HG03521 (cell line): Measurements from ENCODE around the gene GLT8D2.

ENCODE experiments used
- ATAC-seq: cut with Tn5 transposase; IDR thresholded peaks from one replicate; pipeline ENCODE4 v1.9.1; 2021; ENCODE audit warnings: mild to moderate bottlenecking, moderate library complexity; ENCODE audit not compliant: unreplicated experiment

The GLT8D2 gene, protein sequence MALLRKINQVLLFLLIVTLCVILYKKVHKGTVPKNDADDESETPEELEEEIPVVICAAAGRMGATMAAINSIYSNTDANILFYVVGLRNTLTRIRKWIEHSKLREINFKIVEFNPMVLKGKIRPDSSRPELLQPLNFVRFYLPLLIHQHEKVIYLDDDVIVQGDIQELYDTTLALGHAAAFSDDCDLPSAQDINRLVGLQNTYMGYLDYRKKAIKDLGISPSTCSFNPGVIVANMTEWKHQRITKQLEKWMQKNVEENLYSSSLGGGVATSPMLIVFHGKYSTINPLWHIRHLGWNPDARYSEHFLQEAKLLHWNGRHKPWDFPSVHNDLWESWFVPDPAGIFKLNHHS

DNA sequence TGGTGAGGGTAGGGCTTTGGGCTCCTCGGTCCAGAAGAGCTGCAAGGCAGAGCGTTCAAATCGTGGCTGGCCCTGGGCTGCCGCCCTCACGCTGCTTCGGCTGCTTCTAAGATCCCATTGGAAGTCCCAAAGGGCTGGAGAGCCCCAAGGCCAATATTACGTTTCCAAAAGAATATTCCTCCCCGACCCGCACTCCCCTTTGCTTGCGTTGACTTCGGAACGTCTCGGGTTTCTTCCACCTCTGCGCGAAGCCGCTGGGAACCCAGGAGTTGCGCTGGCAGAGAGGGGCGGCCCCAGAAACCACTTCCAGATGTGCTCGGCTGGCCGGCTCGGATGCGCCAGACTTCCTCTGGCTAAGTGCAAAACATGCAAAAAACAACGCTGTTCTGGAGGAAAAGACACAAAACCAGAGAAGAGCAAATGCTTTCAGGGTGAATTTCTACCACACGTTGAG, at the start of gene GLT8D2:
GLT8D2 (minus strand) TSS at position 285 of the 454 bp plus-strand sequence. CDS start 30,539 bp downstream, outside the sequence.
- no peak for ATAC-seq

DNA sequence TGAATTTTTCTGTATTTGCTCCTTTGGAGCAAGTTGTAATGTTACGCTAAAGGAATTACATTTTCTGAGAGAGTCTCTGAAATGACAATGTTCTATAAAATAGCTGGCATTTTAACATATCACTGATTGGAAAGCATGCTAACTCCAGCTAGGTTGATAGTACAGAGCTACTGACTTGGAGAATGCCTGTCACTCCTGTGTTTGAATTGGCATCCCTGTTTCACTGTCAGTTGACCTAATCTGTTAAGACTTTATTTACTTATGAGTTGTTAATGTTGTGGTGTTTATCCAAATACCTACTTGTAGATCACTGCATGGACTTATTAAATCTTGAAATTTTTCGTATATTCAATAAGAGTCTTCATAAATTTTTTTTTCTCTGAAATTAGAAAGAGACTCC, 48.0 kb upstream of the GLT8D2 start:
- ATAC-seq = no peak

DNA sequence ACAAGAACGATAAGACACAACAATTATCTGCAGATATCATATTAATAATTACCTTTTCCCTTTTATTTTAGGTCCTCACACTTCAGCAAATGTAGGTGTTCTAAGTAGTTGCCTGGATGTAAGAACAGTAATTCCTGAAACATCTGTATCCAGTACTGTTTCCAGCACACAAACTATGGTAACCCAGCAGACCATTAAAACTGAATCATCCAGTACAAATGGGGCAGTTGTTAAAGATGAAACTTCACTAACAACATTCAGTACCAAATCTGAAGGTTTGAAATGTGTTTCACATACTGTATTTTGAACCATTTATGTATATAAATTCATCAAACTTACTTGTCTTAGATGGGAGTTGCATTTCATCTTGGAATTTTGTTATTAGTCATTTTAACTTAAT, 45.3 kb upstream of the GLT8D2 start:
- ATAC-seq = no peak

DNA sequence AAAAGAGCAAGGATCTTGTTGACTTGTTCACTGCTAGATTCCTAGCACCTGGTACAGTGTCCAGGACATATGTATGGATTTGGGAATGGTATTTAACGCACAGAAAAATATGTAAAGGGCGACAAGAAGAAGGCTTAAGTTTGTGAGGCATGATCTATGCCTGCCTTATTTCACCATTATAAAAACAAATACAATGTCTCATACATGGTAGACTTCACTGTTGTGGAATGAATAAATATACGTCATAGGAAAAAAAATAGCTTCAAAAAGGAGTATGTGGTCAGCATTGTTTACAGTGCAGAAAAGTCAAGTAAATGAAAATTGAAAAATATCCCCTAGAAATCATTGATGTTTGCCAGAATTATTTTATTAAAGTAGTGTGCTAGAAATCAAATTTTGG, 44.3 kb upstream of the GLT8D2 start:
- ATAC-seq = no peak

DNA sequence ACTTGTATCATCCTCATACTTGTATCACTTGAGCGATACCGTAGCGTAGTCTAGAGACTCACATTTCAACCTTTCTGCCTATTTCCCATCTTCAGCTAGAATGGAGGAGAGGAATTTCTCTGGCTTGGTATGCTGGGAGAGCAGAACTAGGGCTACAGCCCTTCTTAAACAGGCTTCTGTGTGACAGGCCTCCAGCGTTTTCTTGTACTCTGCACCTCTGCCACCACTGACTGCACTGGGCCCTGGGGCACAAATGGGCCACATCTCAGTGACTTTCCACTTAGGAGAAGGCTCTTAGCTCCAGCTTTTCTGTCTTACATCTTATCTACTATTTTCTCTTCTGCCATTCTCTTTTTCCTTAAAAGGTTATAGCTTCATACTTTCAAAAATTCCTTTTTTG, 41.1 kb upstream of the GLT8D2 start:
- ATAC-seq = no peak

DNA sequence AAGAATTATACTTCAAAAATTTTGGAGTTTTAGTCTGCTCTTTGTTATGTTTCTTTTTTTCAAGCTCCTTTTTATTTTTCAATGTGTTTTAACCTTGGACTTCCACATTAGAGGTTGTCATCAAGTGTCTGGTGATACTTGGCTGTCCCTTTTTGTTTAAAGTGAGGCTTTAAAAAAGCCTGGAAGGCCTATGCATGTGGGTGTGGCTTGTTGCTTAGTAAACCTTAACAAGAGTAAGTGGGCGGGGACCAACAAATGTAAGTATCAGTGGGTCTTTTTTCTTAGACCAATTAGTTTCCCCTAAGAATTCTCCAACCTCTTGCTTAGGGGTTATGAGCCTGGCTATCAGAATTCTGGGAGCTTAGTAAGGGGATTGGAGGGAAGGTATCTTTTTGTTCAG, 40.7 kb upstream of the GLT8D2 start:
- ATAC-seq = no peak

- ATAC-seq = peak; percentile 73
Measured at GRCh38 chr12:104083769-104084475, 33.9 kb upstream of the GLT8D2 start.

- ATAC-seq = no peak
Measured at GRCh38 chr12:104080764-104081163, 30.8 kb upstream of the GLT8D2 start.

- no peak for ATAC-seq
Measured at GRCh38 chr12:104079024-104079423, 29.0 kb upstream of the GLT8D2 start.

DNA sequence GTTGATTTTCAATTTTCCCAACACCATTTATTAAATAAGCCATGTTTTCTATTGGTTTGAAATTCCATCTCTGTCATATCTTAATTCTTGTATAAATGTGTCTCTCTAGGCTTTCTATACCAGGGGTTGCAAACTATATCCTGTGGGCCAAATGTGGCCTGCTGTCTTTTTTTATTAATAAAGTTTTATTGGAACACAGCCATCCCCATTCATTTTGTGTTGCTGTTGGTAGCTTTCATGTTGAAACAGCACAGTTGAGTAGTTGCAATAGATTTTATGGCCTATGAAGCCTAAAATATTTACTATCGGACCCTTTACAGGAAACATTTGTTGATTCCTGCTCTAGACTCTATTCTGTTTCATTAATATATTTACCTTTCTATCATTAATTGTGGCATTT, 23.7 kb upstream of the GLT8D2 start:
- ATAC-seq = no peak

DNA sequence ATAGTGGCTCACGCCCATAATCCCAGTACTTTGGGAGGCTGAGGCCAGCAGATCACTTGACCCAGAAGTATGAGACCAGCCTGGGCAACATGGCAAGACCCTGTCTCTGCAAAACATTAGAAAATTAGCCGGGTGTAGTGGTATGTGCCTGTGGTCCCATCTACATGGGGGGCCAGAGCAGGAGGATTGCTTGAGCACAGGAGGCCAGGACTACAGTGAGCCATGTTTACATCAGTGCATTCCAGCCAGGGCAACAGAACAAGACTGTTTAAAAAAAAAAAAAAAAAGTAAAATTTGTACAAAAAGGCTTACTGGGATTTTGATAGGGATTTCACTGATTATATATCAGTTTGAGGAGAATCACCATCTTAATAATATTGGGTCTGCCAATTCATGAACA, 22.1 kb upstream of the GLT8D2 start:
- no peak for ATAC-seq

DNA sequence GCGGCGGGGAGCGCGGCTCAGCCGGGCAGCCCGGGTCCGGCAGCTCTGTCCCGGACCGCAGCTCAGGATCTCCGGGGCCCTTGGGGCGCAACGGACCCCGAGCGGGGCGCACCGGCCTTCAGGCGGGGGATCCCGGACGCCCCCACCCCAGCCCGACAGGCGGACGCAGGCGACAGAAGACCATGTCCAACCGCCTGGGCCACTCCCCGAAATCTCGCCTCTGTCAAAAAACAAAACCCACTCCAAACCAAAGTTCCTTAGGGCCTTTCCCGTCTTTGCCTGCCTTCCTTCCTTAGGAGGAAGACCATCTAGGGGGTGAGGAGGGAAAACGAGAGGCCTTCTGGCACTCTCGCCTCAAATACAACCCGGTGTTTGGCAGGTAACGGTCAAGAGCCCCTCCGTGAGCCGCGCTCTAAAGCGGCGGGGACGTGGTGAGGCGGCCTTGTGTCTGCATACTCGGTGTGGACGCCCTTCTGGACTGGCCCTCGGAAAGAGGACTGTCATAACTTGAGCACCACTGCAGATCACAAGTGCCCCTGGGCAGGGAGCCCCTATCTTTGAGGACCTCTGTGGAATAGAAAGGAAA, 14.9 kb upstream of the GLT8D2 start:
- ATAC-seq = no peak

GRCh38 chr12:104064031-104064841, 14.2 kb upstream of the GLT8D2 start, which contains the start of gene HCFC2:
Gene HCFC2, plus strand, starts transcription at chr12:104064531. Its CDS starts 30 bp downstream, at chr12:104064561.
- peak; percentile 88 for ATAC-seq

GRCh38 chr12:104063712-104064030, 13.7 kb upstream of the GLT8D2 start:
- peak; percentile 22 for ATAC-seq

DNA sequence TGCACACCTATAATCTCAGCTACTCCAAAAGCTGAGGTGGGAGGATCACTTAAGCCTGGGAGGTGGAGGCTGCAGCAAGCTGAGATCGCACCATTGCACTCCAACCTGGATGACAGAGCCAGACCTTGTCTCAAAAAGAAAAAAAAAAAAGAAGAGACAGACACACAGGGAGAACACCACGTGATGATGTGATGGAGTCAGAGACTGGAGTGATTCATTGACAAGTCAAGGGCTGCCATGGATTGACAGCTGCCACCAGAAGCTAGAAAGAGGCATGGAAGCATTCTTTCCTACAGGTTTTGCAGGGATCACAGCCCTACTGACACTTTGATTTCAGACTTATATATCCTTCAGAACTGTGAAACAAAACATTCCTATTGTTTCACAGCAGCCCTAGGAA, 10.8 kb upstream of the GLT8D2 start:
- ATAC-seq = no peak

GRCh38 chr12:104059963-104060362, 10.0 kb upstream of the GLT8D2 start:
- no peak for ATAC-seq

DNA sequence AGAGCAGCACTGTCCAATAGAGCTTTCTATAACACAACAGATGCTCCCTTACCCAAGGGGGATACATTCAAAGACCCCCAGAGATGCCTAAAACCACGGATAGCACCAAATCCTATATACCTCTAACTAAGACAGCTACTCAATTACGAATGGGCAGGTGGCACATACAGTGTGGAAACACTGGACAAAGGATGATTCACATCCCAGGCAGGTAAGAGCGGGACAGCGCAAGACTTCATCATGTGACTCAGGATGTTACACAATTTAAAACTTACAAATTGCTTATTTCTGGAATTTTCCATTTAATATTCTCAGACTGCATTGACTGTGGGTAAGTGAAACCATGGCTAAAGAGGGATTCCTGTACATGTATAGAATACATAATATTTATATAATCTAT, 8.8 kb upstream of the GLT8D2 start:
- no peak for ATAC-seq

DNA sequence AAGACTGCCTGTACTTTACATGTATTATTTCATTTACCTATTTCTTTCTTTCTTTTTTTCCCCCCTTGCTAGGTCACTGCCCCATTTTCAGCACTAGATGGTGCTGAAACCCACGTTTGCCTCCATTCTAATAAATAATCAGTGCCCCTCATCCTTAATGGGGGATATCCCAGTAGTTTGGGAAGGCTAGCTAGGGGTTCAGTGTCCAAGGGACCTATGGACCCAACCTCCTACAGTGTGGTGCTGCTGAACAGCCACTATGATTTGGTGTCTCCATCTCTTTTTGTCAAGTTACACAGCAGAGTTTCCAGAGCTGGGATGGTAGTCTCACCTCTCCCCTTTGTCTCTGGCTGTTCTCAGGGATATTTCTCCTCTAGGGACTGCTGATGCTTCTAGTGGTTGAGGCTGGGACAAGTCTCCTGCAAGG, 7.8 kb upstream of the GLT8D2 start:
- no peak for ATAC-seq

GRCh38 chr12:104056419-104056972, 6.5 kb upstream of the GLT8D2 start:
- no peak for ATAC-seq

- no peak for ATAC-seq
Measured at GRCh38 chr12:104055686-104056388, 5.8 kb upstream of the GLT8D2 start.
